K562 (cell line): ENCODE results near the gene SH3BP2. TPM values are rescaled to one million over a fixed set of nuclear protein-coding genes. Genes with fewer than 3 reads are reported as not detected.

ENCODE experiments used
- ATAC-seq: fragments of 200-7000 bp; cut with Tn5 transposase; 3 replicates; pipeline ENCODE4 v1.9.1; 2020; ENCODE audit warnings: moderate library complexity
- BruUV-seq: library from RNA; stranded (reverse); fragments of 400-500 nt; replicated peaks from 2 replicates; lab custom pipeline; 2021; lab: Mats Ljungman, UMichigan
- CTCF ChIA-PET: fragments of 300-600 bp; formaldehyde crosslinking; extraction: SDS; loops from one replicate; lab custom pipeline; 2021; ENCODE audit warnings: low intra/inter-chr PET ratio; lab: Yijun Ruan, JAX
- POLR2A ChIA-PET: fragments of 300-600, 350-650 bp; sonication (Branson Sonifier 250); formaldehyde crosslinking; extraction: SDS; loops from one replicate; lab custom pipeline; 2021; ENCODE audit warnings: antibody characterized with exemption, inconsistent platforms; lab: Yijun Ruan, JAX
- DNase-seq, 4 experiments: peaks; one replicate each; pipeline versions ENCODE4 v3.0.0 to v3.0.0-alpha.2; 2011 to 2018; ENCODE audit warnings: low spot score in 3 of 4, mixed read lengths in 3 of 4; ENCODE audit errors: extremely low read depth in 1 of 4
- FAIRE-seq: peaks from 2 replicates; lab custom pipeline; 2011; peaks lifted over from hg19 to GRCh38; lab: Jason Lieb, UNC
- H2AFZ ChIP-seq: 2 replicates; pipeline ENCODE4 v1.6.0; 2011; ENCODE audit warnings: low read depth, low read length, control low read depth, inconsistent platforms
- H3K27ac ChIP-seq: fragments of 200-600 bp; 3 replicates; pipeline ENCODE4 v1.8.0; 2011; ENCODE audit warnings: low read depth, mild to moderate bottlenecking, control low read depth, inconsistent platforms, low read length, moderate library complexity, mixed read lengths; ENCODE audit errors: extremely low read depth
- H3K27me3 ChIP-seq, 2 experiments: fragments of 300-600 bp in 1 of 2; 2 replicates in 1 of 2; 3 replicates in 1 of 2; pipeline versions ENCODE4 v1.6.0 to v1.8.0; 2011; ENCODE audit warnings: inconsistent platforms in 2 of 2, low read length in 2 of 2, mild to moderate bottlenecking in 1 of 2, mixed read lengths in 1 of 2, moderate library complexity in 1 of 2; ENCODE audit not compliant: control insufficient read depth in 2 of 2, insufficient read depth in 2 of 2
- H3K36me3 ChIP-seq: fragments of 300-600 bp; 3 replicates; pipeline ENCODE4 v1.8.0; 2011; ENCODE audit warnings: mild to moderate bottlenecking, low read length, inconsistent platforms; ENCODE audit not compliant: control insufficient read depth, insufficient read depth
- H3K4me1 ChIP-seq, 2 experiments: fragments of 200-600 bp in 1 of 2; replicated peaks in 1 of 2; 2 replicates in 1 of 2; 3 replicates in 1 of 2; pipeline versions ENCODE4 v1.5.1 to v1.8.0; 2011; ENCODE audit warnings: inconsistent platforms in 2 of 2, low read length in 2 of 2, mild to moderate bottlenecking in 1 of 2, mixed read lengths in 1 of 2, moderate library complexity in 1 of 2; ENCODE audit not compliant: control insufficient read depth in 2 of 2, insufficient read depth in 2 of 2
- H3K4me2 ChIP-seq: 2 replicates; pipeline ENCODE4 v1.6.1; 2011; ENCODE audit warnings: low read length, control low read depth, inconsistent platforms, mixed read lengths; ENCODE audit not compliant: insufficient read depth
- H3K4me3 ChIP-seq: fragments of 200-600 bp; sonication (generic), shearing (Covaris generic); 2 replicates; pipeline ENCODE4 v1.5.1; 2016; ENCODE audit warnings: control low read depth, inconsistent platforms
- H3K79me2 ChIP-seq: fragments of 200-600 bp; 3 replicates; pipeline ENCODE4 v1.8.0; 2011; ENCODE audit warnings: low read length, inconsistent platforms; ENCODE audit not compliant: control insufficient read depth, insufficient read depth
- H3K9ac ChIP-seq, 2 experiments: 2 replicates each; pipeline versions ENCODE4 v1.6.0 to v1.6.1; 2011; ENCODE audit warnings: low read depth in 2 of 2, low read length in 2 of 2, control low read depth in 1 of 2, inconsistent platforms in 1 of 2, mild to moderate bottlenecking in 1 of 2, mixed read lengths in 1 of 2; ENCODE audit not compliant: insufficient read depth in 1 of 2
- H3K9me1 ChIP-seq: one replicate; pipeline ENCODE4 v1.6.0; 2011; ENCODE audit warnings: inconsistent platforms, mild to moderate bottlenecking, low read length, moderate library complexity; ENCODE audit not compliant: control insufficient read depth, insufficient read depth
- H3K9me3 ChIP-seq: replicated peaks from 2 replicates; pipeline ENCODE4 v1.5.1; 2011; ENCODE audit warnings: low read depth, low read length, inconsistent platforms; ENCODE audit not compliant: control insufficient read depth, insufficient read depth
- H4K20me1 ChIP-seq: replicated peaks from 2 replicates; pipeline ENCODE4 v1.6.1; 2011; ENCODE audit warnings: low read length, inconsistent platforms, mixed read lengths; ENCODE audit not compliant: control insufficient read depth, insufficient read depth
- ARID1B ChIP-seq: fragments of 450-650 bp; IDR thresholded peaks from 2 replicates; pipeline ENCODE4 v1.6.1; 2016; ENCODE audit warnings: antibody characterized with exemption, mild to moderate bottlenecking, inconsistent platforms
- KLF13 ChIP-seq: fragments of 450-650 bp; IDR thresholded peaks from 2 replicates; pipeline ENCODE4 v1.6.1; 2016; ENCODE audit warnings: missing genetic modification characterization, low read depth, mild to moderate bottlenecking, missing compliant biosample characterization, moderate library complexity, borderline replicate concordance
- PHF8 ChIP-seq: fragments of 200-600 bp; sonication (generic); IDR thresholded peaks from 2 replicates; pipeline ENCODE4 v1.6.1; 2012; ENCODE audit warnings: mixed run types, mild to moderate bottlenecking, inconsistent platforms, low read length, moderate library complexity, borderline replicate concordance
- POLR3A ChIP-seq: IDR thresholded peaks from 2 replicates; pipeline ENCODE4 v1.6.1; 2011; ENCODE audit warnings: borderline replicate concordance, mild to moderate bottlenecking, moderate library complexity; ENCODE audit not compliant: insufficient read length, insufficient read depth; ENCODE audit errors: extremely low read depth
- RB1 ChIP-seq: fragments of 450-650 bp; IDR thresholded peaks from 2 replicates; pipeline ENCODE4 v1.6.1; 2017; ENCODE audit warnings: low read depth, mild to moderate bottlenecking
- RBM22 ChIP-seq: fragments of 200-400 bp; formaldehyde crosslinking; IDR thresholded peaks from 2 replicates; pipeline ENCODE4 v1.6.1; 2018; ENCODE audit warnings: low read length, low read depth; ENCODE audit not compliant: poor library complexity, severe bottlenecking
- SMAD2 ChIP-seq: fragments of 150-350 bp; IDR thresholded peaks from 2 replicates; pipeline ENCODE4 v1.6.1; 2014; ENCODE audit warnings: low read depth, mild to moderate bottlenecking, low read length
- TBL1XR1 ChIP-seq, 2 experiments: IDR thresholded peaks; 2 replicates each; pipeline ENCODE4 v1.6.1; 2012; ENCODE audit warnings: improper control_type of control experiment in 2 of 2, low read length in 2 of 2, mild to moderate bottlenecking in 1 of 2
- TFAP4 ChIP-seq: sonication (generic); formaldehyde crosslinking; IDR thresholded peaks from 2 replicates; pipeline ENCODE4 v1.8.0; 2022; ENCODE audit warnings: missing genetic modification reagents, mild to moderate bottlenecking, moderate library complexity, borderline replicate concordance
- YY1 ChIP-seq, 3 experiments: IDR thresholded peaks; 2 replicates each; pipeline ENCODE4 v1.6.1; 2011; ENCODE audit warnings: low read length in 2 of 3, mild to moderate bottlenecking in 2 of 3, moderate library complexity in 2 of 3, borderline replicate concordance in 1 of 3, control low read depth in 1 of 3, low read depth in 1 of 3; ENCODE audit not compliant: insufficient read depth in 3 of 3, insufficient replicate concordance in 2 of 3, control insufficient read depth in 1 of 3, insufficient read length in 1 of 3; ENCODE audit errors: extremely low read depth in 1 of 3
- ZNF551 ChIP-seq: fragments of 250-450 bp; sonication (Bioruptor Pico); IDR thresholded peaks from 2 replicates; pipeline ENCODE4 v1.5.0; 2021; ENCODE audit warnings: mild to moderate bottlenecking, moderate library complexity
- WGBS: fragments of 100-300 bp; shearing (Covaris generic); methylation state at CpG from one replicate; pipeline ENCODE4 v1.1.6; 2016; ENCODE audit warnings: low coverage, mixed read lengths; ENCODE audit not compliant: insufficient coverage; ENCODE audit errors: missing lambda C conversion rate; 5-methylcytosine and 5-hydroxymethylcytosine counted together
- in situ Hi-C: fragments of 300-500 bp; cut with MboI; formaldehyde crosslinking; loops from 4 replicates; pipeline ENCODE4 v1.15.0; 2018; ENCODE audit warnings: inconsistent platforms, mixed read lengths
- intact Hi-C: fragments of 100-400 bp; cut with micrococcal nuclease; formaldehyde crosslinking; loops from 2 replicates; pipeline ENCODE4 v1.14.2; 2022
- polyA plus RNA-seq, 8 experiments: library from polyadenylated mRNA; depleted of rRNA in 4 of 8; stranded (reverse) in 5 of 8; unstranded in 3 of 8; fragments of >200 nt; fragmentation: Nextera tagmentation in 2 of 8; fragmentation: Illumina TruSeq in 1 of 8; extraction: Ambion mirVana in 2 of 8; extraction: Trizol in 1 of 8; gene quantifications; 2 replicates each; pipeline versions ENCODE4 v1.2.1 to v1.2.3, GENCODE V29; 2011 to 2014; ENCODE audit warnings: inconsistent platforms in 1 of 8, missing spikeins in 1 of 8
- total RNA-seq, 7 experiments: library from RNA; depleted of rRNA in 6 of 7; stranded (reverse); fragments of >200 nt in 6 of 7; fragmentation: Illumina TruSeq in 2 of 7; extraction: Trizol in 2 of 7; gene quantifications; 2 replicates each; pipeline versions ENCODE4 v1.2.1 to v1.2.3, GENCODE V29; 2011 to 2021; ENCODE audit warnings: low replicate concordance in 1 of 7

SH3BP2 gene
- total and polyA plus RNA-seq, 9 of the 15 experiments (the other 6 are each of a cell fraction or from before 2014, with no cell fraction given), result 0.34 to 16.0 (median 5.1) TPM

GRCh38 chr4:2834001-2834921 lies 41.4 kb downstream of the SH3BP2 start (continued):
- no peak for TF ChIP-seq POLR3A
- TF ChIP-seq ARID1B, result no peak
- TF ChIP-seq RB1, result no peak
- no peak for TF ChIP-seq YY1 (IDR thresholded peaks at IDR 0.05; ENCODE audit: borderline replicate concordance in 1 of 3, control insufficient read depth in 1 of 3, extremely low read depth in 1 of 3, insufficient read depth in 3 of 3, insufficient read length in 1 of 3, insufficient replicate concordance in 2 of 3, low read depth in 1 of 3, low read length in 2 of 3)
- no peak for TF ChIP-seq PHF8

- H3K36me3 ChIP-seq, result no peaks in the 10 kb centered on the region
- ATAC-seq, result no peak
- no peaks in the 10 kb centered on the region for H3K27me3 ChIP-seq
- H3K27ac ChIP-seq, result no peak overlapping the region
- in situ Hi-C loops, result no loop called here
- ChIA-PET POLR2A (interaction anchor here (1.1 to 1.2 kb wide), 2 partner anchors 17 to 26 kb away, joined by 3 to 4 read pairs; no protein-coding TSS in a partner anchor), CTCF (no interaction called here)
- no peak for DNase-seq
- no peak overlapping the region for H3K4me3 ChIP-seq
- no peaks in the 10 kb centered on the region for H3K9me1 ChIP-seq
- H2AFZ ChIP-seq, result no peak overlapping the region
- no peak for FAIRE-seq
- intact Hi-C loops, result no loop called here
- H3K79me2 ChIP-seq, result no peaks in the 10 kb centered on the region
- no peaks in the 10 kb centered on the region for H3K9me3 ChIP-seq
- 91% methylated on average over 8 of the region's 8 CpGs for WGBS
- TF ChIP-seq TBL1XR1 (IDR thresholded peaks at IDR 0.05; ENCODE audit: low read length in 2 of 2) (no peak), TFAP4 (0 out of 2 replicates have a peak, but pooled peaks have one; percentile 22), RBM22 (no peak), ZNF551 (no peak), SMAD2 (no peak), KLF13 (no peak)
- no TSS peak for BruUV-seq
- no peak overlapping the region for H3K4me2 ChIP-seq
- H3K4me1 ChIP-seq, result peaks cover 6 to 54% of the 10 kb centered on the region in 2 experiments; a peak in 3 of 5 replicates
- H3K9ac ChIP-seq, result peak overlapping the region in 1 of 2 experiments; percentile 68; a peak in 1 of 4 replicates
- H4K20me1 ChIP-seq, result no peaks in the 10 kb centered on the region
These were observed 43.1 kb downstream of the SH3BP2 start for GRCh38 chr4:2835978-2836377.
